ENCODE measurements around the gene C16orf74.

- TF ChIP-seq POLR2A (IDR thresholded peaks at IDR 0.05; ENCODE audit: extremely low read depth, insufficient read length) = no peak
- no peak for TF ChIP-seq CTCF (IDR thresholded peaks at IDR 0.05; ENCODE audit: low read depth, low read length)
- TF ChIP-seq MAX (IDR thresholded peaks at IDR 0.05; ENCODE audit: low read depth, low read length) = no peak
- no peak for TF ChIP-seq MYC (IDR thresholded peaks at IDR 0.05; ENCODE audit: low read depth, low read length)
Measured at GRCh38 chr16:85798901-85799496, 48.1 kb upstream of the C16orf74 start.

Data from NB4 (cell line).